Smooth muscle cell (in vitro differentiated cells): ENCODE measurements around the gene CPLANE1. TPM values are rescaled to one million over a fixed set of nuclear protein-coding genes. Genes with fewer than 3 reads are reported as not detected.

Experiments
- DNase-seq: peaks from one replicate; lab custom pipeline; 2025; ENCODE audit not compliant: unreplicated experiment; lab: John Stamatoyannopoulos, UW
- H2AFZ ChIP-seq: fragments of 200-600 bp; sonication (generic); 2 replicates; pipeline ENCODE4 v1.6.0; 2016; ENCODE audit warnings: antibody characterized with exemption, low read depth, mild to moderate bottlenecking
- H3F3A ChIP-seq: fragments of 200-600 bp; sonication (generic); 2 replicates; pipeline ENCODE4 v1.6.0; 2017; ENCODE audit warnings: antibody characterized with exemption, low read depth
- H3K27ac ChIP-seq: fragments of 200-600 bp; sonication (generic); 2 replicates; pipeline ENCODE4 v1.5.1; 2016; ENCODE audit warnings: low read depth, mild to moderate bottlenecking
- H3K27me3 ChIP-seq: fragments of 200-600 bp; sonication (generic); 2 replicates; pipeline ENCODE4 v1.6.1; 2016; ENCODE audit warnings: low read depth, mild to moderate bottlenecking
- H3K36me3 ChIP-seq: fragments of 200-600 bp; sonication (generic); 2 replicates; pipeline ENCODE4 v1.5.1; 2016; ENCODE audit warnings: low read depth
- H3K4me1 ChIP-seq: fragments of 200-600 bp; sonication (generic); 2 replicates; pipeline ENCODE4 v1.5.1; 2016; ENCODE audit warnings: low read depth
- H3K4me2 ChIP-seq: fragments of 200-600 bp; sonication (generic); 2 replicates; pipeline ENCODE4 v1.6.0; 2016; ENCODE audit warnings: mild to moderate bottlenecking
- H3K4me3 ChIP-seq: fragments of 200-600 bp; sonication (generic); 2 replicates; pipeline ENCODE4 v1.5.1; 2016; ENCODE audit warnings: mild to moderate bottlenecking
- H3K79me2 ChIP-seq: fragments of 200-600 bp; sonication (generic); 2 replicates; pipeline ENCODE4 v1.6.0; 2016; ENCODE audit warnings: low read depth, mild to moderate bottlenecking
- H3K9ac ChIP-seq: fragments of 200-600 bp; sonication (generic); 2 replicates; pipeline ENCODE4 v1.6.0; 2016; ENCODE audit warnings: low read depth
- H3K9me3 ChIP-seq: fragments of 200-600 bp; sonication (generic); replicated peaks from 2 replicates; pipeline ENCODE4 v1.5.1; 2016; ENCODE audit warnings: low read depth
- H4K20me1 ChIP-seq: fragments of 200-600 bp; sonication (generic); 2 replicates; pipeline ENCODE4 v1.6.0; 2016; ENCODE audit warnings: low read depth
- CTCF ChIP-seq: fragments of 200-600 bp; sonication (generic); IDR thresholded peaks from 2 replicates; pipeline ENCODE4 v1.5.1; 2017; ENCODE audit warnings: borderline replicate concordance, mild to moderate bottlenecking, antibody characterized with exemption; ENCODE audit not compliant: insufficient read depth, poor library complexity, severe bottlenecking
- WGBS: methylation state at CpG from one replicate; pipeline ENCODE4 v1.1.7; 2016; ENCODE audit warnings: low lambda C conversion rate; 5-methylcytosine and 5-hydroxymethylcytosine counted together
- polyA plus RNA-seq: library from polyadenylated mRNA; unstranded; fragments of >200 nt; fragmentation: Nextera tagmentation; extraction: Ambion mirVana; gene quantifications from 2 replicates; pipeline ENCODE4 v1.2.1, GENCODE V29; 2016
- total RNA-seq: library from RNA; depleted of rRNA; stranded (reverse); fragments of >200 nt; gene quantifications from 2 replicates; pipeline ENCODE4 v1.2.3, GENCODE V29; 2014

The CPLANE1 gene
- total and polyA plus RNA-seq, 2 experiments from 2014 or later, result 2.9 to 20.5 TPM

DNA sequence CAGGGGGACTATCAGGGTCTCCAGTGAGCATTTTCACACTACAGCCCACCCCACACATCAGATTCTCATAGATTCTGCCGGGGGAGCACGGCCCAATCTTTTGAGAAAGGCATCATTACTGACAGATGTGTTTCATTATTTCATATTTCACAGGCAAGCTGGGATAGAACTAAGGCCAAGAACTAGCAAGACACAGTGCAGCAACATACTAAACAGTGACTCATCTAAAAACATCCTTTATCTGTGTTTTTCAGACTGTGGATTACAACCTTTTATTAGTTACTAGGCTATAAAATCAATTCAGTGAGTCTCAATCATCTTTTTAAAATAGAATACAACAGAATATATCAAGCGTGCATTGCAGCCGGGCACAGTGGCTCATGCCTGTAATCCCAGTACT lies 59.8 kb downstream of the CPLANE1 start:
- Histone ChIP-seq H3K4me2 (no peak overlapping the region), H2AFZ (no peak overlapping the region), H3K9ac (no peak overlapping the region), H3K79me2 (no peaks in the 10 kb centered on the region), H3K27me3 (no peaks in the 10 kb centered on the region), H3K9me3 (no peaks in the 10 kb centered on the region), H3K4me1 (no peaks in the 10 kb centered on the region), H4K20me1 (no peaks in the 10 kb centered on the region), H3F3A (no peaks in the 10 kb centered on the region), H3K36me3 (peaks cover 12% of the 10 kb centered on the region), H3K27ac (no peak overlapping the region), H3K4me3 (no peak overlapping the region)
- DNase-seq, result no peak
- WGBS, result 98% methylated on average over 4 of the region's 4 CpGs
- TF ChIP-seq CTCF, result no peak

DNA sequence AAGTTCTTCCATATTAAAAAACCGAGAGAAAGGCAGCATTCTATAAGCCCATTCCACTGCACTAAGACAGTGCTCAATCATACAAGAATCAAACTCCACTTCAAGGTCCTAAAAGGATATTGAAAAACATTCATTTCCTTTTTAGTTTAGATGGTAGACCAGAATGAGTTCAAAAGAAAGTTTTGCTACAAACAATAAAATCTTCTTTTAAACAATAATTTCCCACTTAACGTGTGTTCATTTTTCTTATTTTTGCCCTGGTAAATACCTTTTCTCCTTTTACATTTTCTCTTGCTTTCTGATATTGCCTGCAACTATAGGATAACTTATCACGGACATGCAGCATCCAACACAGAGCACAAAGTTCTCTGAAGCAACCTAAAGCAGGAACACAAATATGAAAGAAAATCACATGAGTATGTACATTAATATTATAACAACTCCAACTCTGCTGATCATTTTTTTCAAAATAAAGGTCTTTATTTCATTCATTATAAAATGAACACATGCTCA lies 61.7 kb downstream of the CPLANE1 start:
- WGBS, result 98% methylated on average over 3 of the region's 3 CpGs
- DNase-seq, result no peak

DNA sequence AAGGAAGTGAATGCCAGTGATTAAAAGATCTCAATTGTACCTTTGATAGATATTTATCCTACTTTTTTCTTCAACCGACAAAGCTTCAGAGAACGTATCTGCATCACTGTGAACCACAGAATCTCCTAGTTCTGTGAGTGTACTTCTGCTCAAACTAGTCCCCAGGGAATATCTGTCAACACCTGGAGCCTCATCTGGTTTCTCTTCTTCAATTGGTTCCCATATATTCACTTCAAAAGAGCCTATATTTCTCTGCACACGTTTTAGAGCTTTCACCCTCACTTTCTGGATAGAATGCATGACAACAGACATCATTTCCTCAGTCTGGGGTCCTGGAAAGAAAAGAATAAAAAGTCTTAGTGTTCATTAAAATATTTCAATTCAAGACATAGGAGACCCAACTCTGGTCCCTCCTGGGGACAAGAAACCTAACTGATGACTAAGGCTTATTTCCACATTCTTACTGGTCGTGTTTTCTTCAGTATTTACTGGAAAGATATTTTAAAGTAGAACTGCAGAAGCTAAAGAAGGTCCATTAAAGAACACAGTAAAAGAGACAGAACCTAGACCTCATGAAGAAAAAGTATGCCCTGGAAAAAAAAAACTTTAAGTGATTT lies 64.3 kb downstream of the CPLANE1 start:
- DNase-seq, result no peak
- TF ChIP-seq CTCF, result no peak

More for the DNA sequence above, 61.7 kb downstream of the CPLANE1 start:
- no peaks in the 10 kb centered on the region for H3F3A ChIP-seq
- no peaks in the 10 kb centered on the region for H3K79me2 ChIP-seq
- H2AFZ ChIP-seq, result no peak overlapping the region
- H3K4me2 ChIP-seq, result no peak overlapping the region
- H3K36me3 ChIP-seq, result peaks cover 23% of the 10 kb centered on the region
- no peak overlapping the region for H3K4me3 ChIP-seq
- no peaks in the 10 kb centered on the region for H3K4me1 ChIP-seq
- H4K20me1 ChIP-seq, result no peaks in the 10 kb centered on the region
- no peak overlapping the region for H3K9ac ChIP-seq
- H3K27me3 ChIP-seq, result no peaks in the 10 kb centered on the region
- no peak overlapping the region for H3K27ac ChIP-seq
- TF ChIP-seq CTCF, result no peak
- no peaks in the 10 kb centered on the region for H3K9me3 ChIP-seq

DNA sequence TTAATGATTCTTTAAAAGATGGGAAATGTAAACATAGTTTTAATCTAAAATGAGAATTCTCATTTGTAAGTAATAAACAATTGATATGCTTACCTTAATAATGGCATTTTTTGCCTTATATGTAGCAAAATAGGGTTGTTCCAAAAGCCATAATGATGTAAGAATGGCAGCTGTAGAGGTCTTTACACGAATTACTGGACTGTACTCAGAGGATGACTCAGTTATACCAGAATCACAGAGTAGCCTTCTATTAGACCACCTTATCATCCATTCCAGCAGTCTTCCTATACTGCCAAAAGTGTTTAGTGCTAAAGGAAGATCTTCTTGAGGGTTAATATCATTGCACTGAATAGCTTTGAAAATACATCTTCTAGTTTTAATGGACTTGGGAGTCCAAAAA lies 66.5 kb downstream of the CPLANE1 start:
- no peak overlapping the region for H3K4me3 ChIP-seq
- H2AFZ ChIP-seq, result no peak overlapping the region
- H3K36me3 ChIP-seq, result peaks cover 22% of the 10 kb centered on the region
- H4K20me1 ChIP-seq, result no peaks in the 10 kb centered on the region
- no peak overlapping the region for H3K27ac ChIP-seq
- no peaks in the 10 kb centered on the region for H3K9me3 ChIP-seq
- no peak overlapping the region for H3K9ac ChIP-seq
- no peaks in the 10 kb centered on the region for H3K79me2 ChIP-seq
- DNase-seq, result no peak
- WGBS, result 90% methylated on average over 1 of the region's 1 CpG
- no peaks in the 10 kb centered on the region for H3K4me1 ChIP-seq
- no peak overlapping the region for H3K4me2 ChIP-seq
- H3F3A ChIP-seq, result no peaks in the 10 kb centered on the region
- no peaks in the 10 kb centered on the region for H3K27me3 ChIP-seq
- no peak for TF ChIP-seq CTCF

More for the DNA sequence above, 64.3 kb downstream of the CPLANE1 start:
- Histone ChIP-seq H3K4me1 (no peaks in the 10 kb centered on the region), H3K4me3 (no peak overlapping the region), H3K9me3 (no peaks in the 10 kb centered on the region), H3F3A (no peaks in the 10 kb centered on the region), H3K36me3 (peaks cover 20% of the 10 kb centered on the region), H3K4me2 (no peak overlapping the region), H3K27ac (no peak overlapping the region), H3K79me2 (no peaks in the 10 kb centered on the region), H3K27me3 (no peaks in the 10 kb centered on the region), H2AFZ (no peak overlapping the region), H3K9ac (no peak overlapping the region), H4K20me1 (no peaks in the 10 kb centered on the region)
- 87% methylated on average over 4 of the region's 4 CpGs for WGBS
